ENCODE results near the gene MYO18A.
A peak's percentile ranks its signal among the peaks of the same experiment; 100 is the strongest.

MYO18A gene

DNA sequence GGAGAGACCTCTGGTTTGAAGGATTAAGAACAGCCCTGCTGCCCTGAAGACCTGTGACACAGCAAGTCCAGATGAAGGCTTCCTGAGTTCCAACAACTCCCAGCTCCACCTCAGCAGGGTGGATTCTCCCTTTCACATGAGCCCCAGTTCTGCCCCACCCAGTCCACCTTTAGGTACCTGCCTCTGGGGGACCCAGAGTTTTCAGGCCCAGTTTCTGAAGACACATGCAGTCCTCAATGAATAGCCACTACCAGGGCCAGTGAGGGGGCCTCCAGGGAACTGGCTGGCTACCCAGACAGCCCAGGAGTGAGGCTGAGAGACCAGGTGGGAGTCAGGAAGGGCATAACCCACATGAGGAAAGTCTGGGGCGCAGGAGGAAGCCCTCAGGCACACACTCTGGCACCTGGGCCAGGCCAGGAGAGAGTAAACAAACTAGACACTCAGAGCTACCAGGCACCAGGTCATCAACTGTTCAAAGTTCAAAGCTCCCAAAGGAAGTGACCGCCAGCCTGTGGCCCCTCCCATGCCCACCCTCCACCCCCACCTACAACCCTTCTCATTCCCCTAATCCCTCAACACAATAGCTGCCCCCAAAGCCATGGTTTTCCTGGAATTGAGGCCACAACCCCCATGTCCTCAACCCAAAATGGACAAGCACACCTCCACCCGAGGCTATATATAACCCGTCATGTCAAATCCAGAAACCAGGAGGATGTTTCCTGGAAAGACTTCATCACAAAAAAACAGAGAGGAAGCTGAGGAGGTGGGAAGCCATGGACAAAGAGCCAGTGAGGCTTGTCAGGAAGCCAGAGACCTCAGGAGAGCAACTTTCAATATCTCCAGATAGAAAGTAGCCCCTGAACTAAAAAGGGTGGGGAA, 2.1 kb downstream of the MYO18A start:
- no peak overlapping the region for H2BK120ac ChIP-seq (ENCODE audit: low read depth, low read length)
- peak overlapping the region; percentile 79 for H3K4me2 ChIP-seq (ENCODE audit: insufficient read depth, low read length, poor library complexity, severe bottlenecking)
- H3K79me1 ChIP-seq (ENCODE audit: low read depth, low read length) = peaks cover 6% of the 10 kb centered on the region
- H2BK15ac ChIP-seq (ENCODE audit: low read length) = no peak overlapping the region
- peaks cover 24 to 37% of the 10 kb centered on the region in 2 donors for H3K4me1 ChIP-seq (ENCODE audit: control insufficient read depth in 2 of 2, insufficient read depth in 1 of 2, low read depth in 1 of 2, low read length in 2 of 2)
- H3K18ac ChIP-seq (ENCODE audit: low read length) = peak overlapping the region; percentile 7
- H2AK5ac ChIP-seq (ENCODE audit: low read depth, low read length) = peak overlapping the region; percentile 0
- H3K27me3 ChIP-seq (ENCODE audit: control insufficient read depth in 3 of 3, insufficient read depth in 3 of 3, low read depth in 1 of 3, low read length in 3 of 3) = peaks cover 0 to 11% (median 10%) of the 10 kb centered on the region in 3 experiments
- no peak overlapping the region for H2BK12ac ChIP-seq (ENCODE audit: low read length)
- H4K91ac ChIP-seq (ENCODE audit: low read depth, low read length, poor library complexity) = no peak overlapping the region
- no peak overlapping the region for H2AFZ ChIP-seq (ENCODE audit: low read length)
- no peak overlapping the region for H4K8ac ChIP-seq (ENCODE audit: low read depth, low read length)
- H3K23ac ChIP-seq (ENCODE audit: low read depth, low read length, poor library complexity) = no peak overlapping the region
- H3K4me3 ChIP-seq (ENCODE audit: low read length in 2 of 2) = peak overlapping the region in 1 of 2 donors; percentile 60
- H3K14ac ChIP-seq (ENCODE audit: low read length) = no peak overlapping the region
- peaks cover 0 to 4% of the 10 kb centered on the region in 2 donors for H3K9me3 ChIP-seq (replicated peaks in 1 of 2; ENCODE audit: control insufficient read depth in 2 of 2, insufficient read depth in 1 of 2, low read depth in 1 of 2, low read length in 2 of 2)
- no peak overlapping the region for H2BK5ac ChIP-seq (ENCODE audit: low read length)
- H3K27ac ChIP-seq (replicated peaks; ENCODE audit: low read length) = no peak overlapping the region
- no peak for DNase-seq (ENCODE audit: low spot score)
- no peak overlapping the region for H3K9ac ChIP-seq (ENCODE audit: low read depth, low read length, poor library complexity)
- no peaks in the 10 kb centered on the region for H3K36me3 ChIP-seq (replicated peaks in 1 of 2; ENCODE audit: control insufficient read depth in 2 of 2, insufficient read depth in 2 of 2, low read length in 2 of 2)
- no peak overlapping the region for H3K4ac ChIP-seq (ENCODE audit: low read length)
- no CpG with 5 or more reads among the region's 4 CpGs for WGBS, 2 donors (ENCODE audit: extremely low coverage in 2 of 2, insufficient read length in 2 of 2, insufficient replicate concordance in 1 of 2)

DNA sequence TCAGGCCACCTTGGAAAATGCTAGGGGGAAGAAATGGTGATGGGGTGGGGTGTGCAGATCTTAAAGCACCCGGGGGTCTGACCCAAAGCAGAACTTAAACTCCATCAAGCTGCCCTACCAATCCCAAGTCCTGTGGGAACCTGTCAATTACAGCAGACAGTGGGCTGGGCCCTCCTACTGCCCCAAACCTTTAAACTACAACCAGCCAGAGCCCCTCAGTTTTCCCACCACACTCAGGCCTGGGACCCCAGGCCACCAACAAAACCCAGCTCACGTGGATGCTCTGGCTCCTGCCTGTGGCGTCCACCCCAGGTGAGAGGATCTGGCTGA, 2.7 kb downstream of the MYO18A start:
- no peak for DNase-seq (ENCODE audit: low spot score)
- H2BK12ac ChIP-seq (ENCODE audit: low read length) = no peak overlapping the region
- H4K91ac ChIP-seq (ENCODE audit: low read depth, low read length, poor library complexity) = no peak overlapping the region
- no peak overlapping the region for H3K4ac ChIP-seq (ENCODE audit: low read length)
- no peak overlapping the region for H3K14ac ChIP-seq (ENCODE audit: low read length)
- peak overlapping the region; percentile 0 for H2AK5ac ChIP-seq (ENCODE audit: low read depth, low read length)
- H3K4me2 ChIP-seq (ENCODE audit: insufficient read depth, low read length, poor library complexity, severe bottlenecking) = no peak overlapping the region
- H3K9me3 ChIP-seq (replicated peaks in 1 of 2; ENCODE audit: control insufficient read depth in 2 of 2, insufficient read depth in 1 of 2, low read depth in 1 of 2, low read length in 2 of 2) = no peaks in the 10 kb centered on the region
- no CpG with 5 or more reads among the region's 3 CpGs for WGBS, 2 donors (ENCODE audit: extremely low coverage in 2 of 2, insufficient read length in 2 of 2, insufficient replicate concordance in 1 of 2)
- H2AFZ ChIP-seq (ENCODE audit: low read length) = no peak overlapping the region
- no peak overlapping the region for H2BK15ac ChIP-seq (ENCODE audit: low read length)
- no peak overlapping the region for H3K18ac ChIP-seq (ENCODE audit: low read length)
- peaks cover 6% of the 10 kb centered on the region for H3K79me1 ChIP-seq (ENCODE audit: low read depth, low read length)
- H3K9ac ChIP-seq (ENCODE audit: low read depth, low read length, poor library complexity) = no peak overlapping the region
- peaks cover 0 to 11% (median 10%) of the 10 kb centered on the region in 3 experiments for H3K27me3 ChIP-seq (ENCODE audit: control insufficient read depth in 3 of 3, insufficient read depth in 3 of 3, low read depth in 1 of 3, low read length in 3 of 3)
- no peak overlapping the region for H2BK120ac ChIP-seq (ENCODE audit: low read depth, low read length)
- peaks cover 24 to 37% of the 10 kb centered on the region in 2 donors for H3K4me1 ChIP-seq (ENCODE audit: control insufficient read depth in 2 of 2, insufficient read depth in 1 of 2, low read depth in 1 of 2, low read length in 2 of 2)
- H3K27ac ChIP-seq (replicated peaks; ENCODE audit: low read length) = no peak overlapping the region
- H2BK5ac ChIP-seq (ENCODE audit: low read length) = no peak overlapping the region
- H4K8ac ChIP-seq (ENCODE audit: low read depth, low read length) = no peak overlapping the region
- H3K36me3 ChIP-seq (replicated peaks in 1 of 2; ENCODE audit: control insufficient read depth in 2 of 2, insufficient read depth in 2 of 2, low read length in 2 of 2) = no peaks in the 10 kb centered on the region
- no peak overlapping the region for H3K23ac ChIP-seq (ENCODE audit: low read depth, low read length, poor library complexity)
- no peak overlapping the region for H3K4me3 ChIP-seq (ENCODE audit: low read length in 2 of 2)

DNA sequence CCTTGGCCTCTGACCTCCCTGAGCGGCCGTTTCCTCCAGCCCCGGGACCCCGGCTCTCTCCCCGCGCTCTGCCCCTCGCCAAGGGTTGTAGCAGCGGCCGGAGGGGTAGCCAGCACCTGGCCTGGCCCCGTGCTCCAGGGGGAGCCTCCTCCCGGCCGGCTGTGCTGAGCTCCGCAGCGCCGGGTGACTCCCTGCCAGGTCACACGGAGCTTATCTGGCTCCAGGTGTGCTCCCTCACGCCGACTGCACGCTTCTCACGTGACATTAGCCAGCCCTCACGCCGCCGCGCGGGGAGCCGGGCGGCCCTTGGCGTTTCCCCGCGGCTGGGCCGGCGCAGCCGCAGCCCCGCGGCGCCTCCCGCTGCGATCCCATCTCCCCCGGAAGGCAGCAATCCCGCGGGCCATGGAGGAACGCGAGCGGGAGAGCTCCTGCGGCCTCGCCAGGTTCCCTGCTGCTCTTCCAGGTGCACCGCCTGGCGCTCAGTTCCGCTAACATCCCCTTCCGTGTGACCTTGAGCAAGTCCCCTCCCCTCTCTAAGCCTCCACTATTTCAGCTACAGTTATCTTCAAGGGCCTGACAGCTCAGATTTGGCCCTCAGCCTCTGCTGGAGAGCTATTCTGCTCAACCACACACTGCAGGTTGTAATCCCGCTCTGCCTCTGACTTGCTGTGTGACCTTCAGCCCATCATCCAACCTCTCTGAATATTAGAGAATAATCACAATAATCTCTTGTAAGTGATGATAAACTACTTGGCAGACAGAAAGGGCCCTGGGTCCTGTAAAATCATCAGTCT, 3.4 kb downstream of the MYO18A start:
- peaks cover 6% of the 10 kb centered on the region for H3K79me1 ChIP-seq (ENCODE audit: low read depth, low read length)
- H3K9me3 ChIP-seq (replicated peaks in 1 of 2; ENCODE audit: control insufficient read depth in 2 of 2, insufficient read depth in 1 of 2, low read depth in 1 of 2, low read length in 2 of 2) = no peaks in the 10 kb centered on the region
- peak overlapping the region; percentile 61 for H3K14ac ChIP-seq (ENCODE audit: low read length)
- peak overlapping the region; percentile 95 for H2BK12ac ChIP-seq (ENCODE audit: low read length)
- peak overlapping the region; percentile 93 for H3K18ac ChIP-seq (ENCODE audit: low read length)
- peak overlapping the region; percentile 72 for H2BK120ac ChIP-seq (ENCODE audit: low read depth, low read length)
- peak overlapping the region; percentile 52 for H2BK15ac ChIP-seq (ENCODE audit: low read length)
- peak overlapping the region; percentile 90 for H2AFZ ChIP-seq (ENCODE audit: low read length)
- peak overlapping the region; percentile 12 for H3K9ac ChIP-seq (ENCODE audit: low read depth, low read length, poor library complexity)
- DNase-seq (ENCODE audit: low spot score) = peak; percentile 41
- no peak overlapping the region for H3K4ac ChIP-seq (ENCODE audit: low read length)
- peak overlapping the region; percentile 54 to 76 for H3K4me3 ChIP-seq (ENCODE audit: low read length in 2 of 2)
- peaks cover 0 to 11% (median 10%) of the 10 kb centered on the region in 3 experiments for H3K27me3 ChIP-seq (ENCODE audit: control insufficient read depth in 3 of 3, insufficient read depth in 3 of 3, low read depth in 1 of 3, low read length in 3 of 3)
- H3K23ac ChIP-seq (ENCODE audit: low read depth, low read length, poor library complexity) = peak overlapping the region; percentile 95
- H3K36me3 ChIP-seq (replicated peaks in 1 of 2; ENCODE audit: control insufficient read depth in 2 of 2, insufficient read depth in 2 of 2, low read length in 2 of 2) = no peaks in the 10 kb centered on the region
- peak overlapping the region; percentile 59 for H2BK5ac ChIP-seq (ENCODE audit: low read length)
- H4K91ac ChIP-seq (ENCODE audit: low read depth, low read length, poor library complexity) = no peak overlapping the region
- no peak overlapping the region for H4K8ac ChIP-seq (ENCODE audit: low read depth, low read length)
- WGBS, 2 donors (ENCODE audit: extremely low coverage in 2 of 2, insufficient read length in 2 of 2, insufficient replicate concordance in 1 of 2) = no CpG with 5 or more reads among the region's 51 CpGs
- H2AK5ac ChIP-seq (ENCODE audit: low read depth, low read length) = peak overlapping the region; percentile 90
- H3K27ac ChIP-seq (replicated peaks; ENCODE audit: low read length) = no peak overlapping the region
- H3K4me1 ChIP-seq (ENCODE audit: control insufficient read depth in 2 of 2, insufficient read depth in 1 of 2, low read depth in 1 of 2, low read length in 2 of 2) = peaks cover 24 to 37% of the 10 kb centered on the region in 2 donors
- peak overlapping the region; percentile 88 for H3K4me2 ChIP-seq (ENCODE audit: insufficient read depth, low read length, poor library complexity, severe bottlenecking)

DNA sequence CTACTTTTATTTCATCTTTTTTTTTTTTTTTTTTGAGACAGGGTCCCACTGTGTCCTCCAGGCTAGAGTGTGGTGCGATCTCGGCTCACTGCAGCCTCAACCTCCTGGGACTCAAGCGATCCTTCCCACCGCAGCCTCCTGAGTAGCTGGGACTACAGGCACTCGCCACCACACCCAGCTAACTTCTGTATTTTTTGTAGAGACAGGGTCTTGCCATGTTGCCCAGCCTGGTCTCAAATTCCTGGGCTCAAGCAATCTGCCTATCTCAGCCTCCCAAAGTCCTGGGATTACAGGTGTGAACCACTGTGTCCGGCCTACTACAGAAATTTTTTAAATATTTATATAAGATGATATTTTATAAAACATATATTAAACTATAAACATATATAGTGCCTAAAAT, 4.8 kb downstream of the MYO18A start:
- DNase-seq (ENCODE audit: low spot score) = no peak
- H2BK12ac ChIP-seq (ENCODE audit: low read length) = no peak overlapping the region
- peaks cover 6% of the 10 kb centered on the region for H3K79me1 ChIP-seq (ENCODE audit: low read depth, low read length)
- no peak overlapping the region for H2BK120ac ChIP-seq (ENCODE audit: low read depth, low read length)
- no peaks in the 10 kb centered on the region for H3K9me3 ChIP-seq (replicated peaks in 1 of 2; ENCODE audit: control insufficient read depth in 2 of 2, insufficient read depth in 1 of 2, low read depth in 1 of 2, low read length in 2 of 2)
- no peak overlapping the region for H3K27ac ChIP-seq (replicated peaks; ENCODE audit: low read length)
- H3K4me3 ChIP-seq (ENCODE audit: low read length in 2 of 2) = no peak overlapping the region
- no peak overlapping the region for H2AFZ ChIP-seq (ENCODE audit: low read length)
- no peak overlapping the region for H3K23ac ChIP-seq (ENCODE audit: low read depth, low read length, poor library complexity)
- no peak overlapping the region for H4K91ac ChIP-seq (ENCODE audit: low read depth, low read length, poor library complexity)
- no peak overlapping the region for H3K18ac ChIP-seq (ENCODE audit: low read length)
- H3K9ac ChIP-seq (ENCODE audit: low read depth, low read length, poor library complexity) = no peak overlapping the region
- no peak overlapping the region for H2BK5ac ChIP-seq (ENCODE audit: low read length)
- no peak overlapping the region for H3K14ac ChIP-seq (ENCODE audit: low read length)
- H3K4me2 ChIP-seq (ENCODE audit: insufficient read depth, low read length, poor library complexity, severe bottlenecking) = no peak overlapping the region
- peaks cover 20 to 33% of the 10 kb centered on the region in 2 donors for H3K4me1 ChIP-seq (ENCODE audit: control insufficient read depth in 2 of 2, insufficient read depth in 1 of 2, low read depth in 1 of 2, low read length in 2 of 2)
- no peak overlapping the region for H2AK5ac ChIP-seq (ENCODE audit: low read depth, low read length)
- H4K8ac ChIP-seq (ENCODE audit: low read depth, low read length) = no peak overlapping the region
- no peak overlapping the region for H2BK15ac ChIP-seq (ENCODE audit: low read length)
- WGBS, 2 donors (ENCODE audit: extremely low coverage in 2 of 2, insufficient read length in 2 of 2, insufficient replicate concordance in 1 of 2) = no CpG with 5 or more reads among the region's 6 CpGs
- H3K36me3 ChIP-seq (replicated peaks in 1 of 2; ENCODE audit: control insufficient read depth in 2 of 2, insufficient read depth in 2 of 2, low read length in 2 of 2) = peaks cover 0 to 2% of the 10 kb centered on the region in 2 donors
- no peak overlapping the region for H3K4ac ChIP-seq (ENCODE audit: low read length)
- peaks cover 0 to 2% (median 0%) of the 10 kb centered on the region in 3 experiments for H3K27me3 ChIP-seq (ENCODE audit: control insufficient read depth in 3 of 3, insufficient read depth in 3 of 3, low read depth in 1 of 3, low read length in 3 of 3)

All from neuronal stem cell (in vitro differentiated cells).